Epithelial cell of esophagus (primary cell): ENCODE results near the gene ZNF236.
"Not testable (repeated sequence)": the region's sequence is repeated elsewhere in the genome, so short reads cannot be mapped to it uniquely, and the experiment has no call there.

ENCODE experiments used
- DNase-seq: peaks from one replicate; pipeline ENCODE4 v3.0.0; 2010; ENCODE audit warnings: low read depth
- H3K4me3 ChIP-seq: 2 replicates; pipeline ENCODE4 v1.5.1; 2011; ENCODE audit warnings: mild to moderate bottlenecking, low read length, control low read depth
- TF ChIP-seq, protein P1 (sequence below): IDR thresholded peaks from 2 replicates; pipeline ENCODE4 v1.5.1; 2011; ENCODE audit warnings: low read depth, mild to moderate bottlenecking, low read length, control low read depth, inconsistent platforms; ENCODE audit not compliant: insufficient read depth; ENCODE audit errors: missing control alignments

Gene ZNF236

DNA sequence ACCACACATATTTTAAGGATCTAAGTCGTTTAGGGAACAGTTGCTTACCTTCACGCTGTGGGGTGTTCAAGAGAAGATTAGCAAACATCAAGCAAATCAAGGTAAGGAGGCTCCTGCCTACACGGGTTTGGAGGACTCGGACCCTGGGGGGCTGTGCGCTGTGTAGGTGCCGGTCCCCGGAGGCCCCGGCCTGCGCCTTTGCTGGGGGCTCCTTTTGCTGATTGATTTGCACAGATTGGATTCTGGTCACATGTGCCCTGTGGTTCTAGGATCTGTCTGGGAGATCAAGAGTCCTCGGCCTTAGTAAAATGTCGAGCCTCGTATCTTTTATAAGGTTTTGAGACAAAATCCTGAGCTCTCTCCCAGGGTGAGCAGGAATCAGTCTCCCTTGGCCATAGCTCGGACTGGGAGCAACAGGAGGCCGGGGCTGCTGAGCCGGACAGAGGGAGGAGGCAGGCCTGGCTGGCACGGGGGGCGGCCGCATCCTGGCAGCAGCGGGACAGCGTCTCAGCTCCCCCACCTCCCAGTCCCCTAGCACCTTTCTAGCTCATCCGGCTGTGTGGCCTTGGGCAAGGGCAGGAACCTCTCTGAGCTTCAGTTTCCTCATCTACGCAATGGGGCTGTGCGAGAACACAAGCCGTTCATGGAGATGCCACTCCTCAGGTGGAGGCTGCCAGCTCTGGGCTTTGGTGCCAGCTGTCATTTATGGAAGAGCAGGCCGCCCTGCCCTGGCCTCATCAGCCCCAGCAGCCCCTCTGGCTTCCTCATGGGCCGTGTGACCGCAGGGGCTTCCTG is 163.0 kb downstream of the ZNF236 start:
- no peak overlapping the region for H3K4me3 ChIP-seq
- TF ChIP-seq, protein P1, sequence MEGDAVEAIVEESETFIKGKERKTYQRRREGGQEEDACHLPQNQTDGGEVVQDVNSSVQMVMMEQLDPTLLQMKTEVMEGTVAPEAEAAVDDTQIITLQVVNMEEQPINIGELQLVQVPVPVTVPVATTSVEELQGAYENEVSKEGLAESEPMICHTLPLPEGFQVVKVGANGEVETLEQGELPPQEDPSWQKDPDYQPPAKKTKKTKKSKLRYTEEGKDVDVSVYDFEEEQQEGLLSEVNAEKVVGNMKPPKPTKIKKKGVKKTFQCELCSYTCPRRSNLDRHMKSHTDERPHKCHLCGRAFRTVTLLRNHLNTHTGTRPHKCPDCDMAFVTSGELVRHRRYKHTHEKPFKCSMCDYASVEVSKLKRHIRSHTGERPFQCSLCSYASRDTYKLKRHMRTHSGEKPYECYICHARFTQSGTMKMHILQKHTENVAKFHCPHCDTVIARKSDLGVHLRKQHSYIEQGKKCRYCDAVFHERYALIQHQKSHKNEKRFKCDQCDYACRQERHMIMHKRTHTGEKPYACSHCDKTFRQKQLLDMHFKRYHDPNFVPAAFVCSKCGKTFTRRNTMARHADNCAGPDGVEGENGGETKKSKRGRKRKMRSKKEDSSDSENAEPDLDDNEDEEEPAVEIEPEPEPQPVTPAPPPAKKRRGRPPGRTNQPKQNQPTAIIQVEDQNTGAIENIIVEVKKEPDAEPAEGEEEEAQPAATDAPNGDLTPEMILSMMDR, result no peak
- no peak for DNase-seq

DNA sequence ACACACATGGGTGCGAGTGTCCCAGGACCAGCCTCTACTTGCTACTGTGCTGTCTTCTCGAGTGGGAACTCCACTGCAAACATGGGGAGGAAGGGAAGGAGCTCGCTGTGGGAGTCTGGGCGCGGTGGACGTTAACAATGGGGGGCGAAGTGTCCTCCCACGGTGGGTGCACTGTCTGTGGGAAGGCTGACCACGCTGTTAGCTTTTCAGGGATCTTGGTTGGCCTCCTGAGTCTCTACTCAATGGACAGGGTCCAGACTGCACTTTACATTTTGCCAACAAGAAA is 163.5 kb downstream of the ZNF236 start:
- no peak for DNase-seq
- TF ChIP-seq, protein P1, result no peak
- no peak overlapping the region for H3K4me3 ChIP-seq

DNA sequence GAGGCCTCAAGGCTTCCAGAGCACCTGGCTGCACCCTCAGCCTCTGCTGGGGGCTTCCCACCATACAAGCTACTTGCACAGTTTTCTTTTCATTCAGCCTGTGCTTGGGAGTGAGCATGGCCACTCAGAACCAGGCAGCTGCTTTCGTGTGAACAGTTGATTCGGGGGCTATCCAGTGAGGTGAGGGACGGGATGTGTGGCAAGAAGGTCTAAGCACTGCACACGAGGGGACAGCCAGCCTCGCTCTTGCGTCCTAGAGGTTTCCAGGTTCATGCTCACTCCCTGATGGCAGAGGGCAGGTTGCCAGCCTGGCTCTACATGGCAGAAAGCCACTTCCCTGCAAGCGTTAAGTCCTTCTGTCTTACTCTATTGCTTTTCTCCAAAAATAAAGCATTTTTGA is 164.0 kb downstream of the ZNF236 start:
- TF ChIP-seq, protein P1, result no peak
- no peak for DNase-seq
- no peak overlapping the region for H3K4me3 ChIP-seq

DNA sequence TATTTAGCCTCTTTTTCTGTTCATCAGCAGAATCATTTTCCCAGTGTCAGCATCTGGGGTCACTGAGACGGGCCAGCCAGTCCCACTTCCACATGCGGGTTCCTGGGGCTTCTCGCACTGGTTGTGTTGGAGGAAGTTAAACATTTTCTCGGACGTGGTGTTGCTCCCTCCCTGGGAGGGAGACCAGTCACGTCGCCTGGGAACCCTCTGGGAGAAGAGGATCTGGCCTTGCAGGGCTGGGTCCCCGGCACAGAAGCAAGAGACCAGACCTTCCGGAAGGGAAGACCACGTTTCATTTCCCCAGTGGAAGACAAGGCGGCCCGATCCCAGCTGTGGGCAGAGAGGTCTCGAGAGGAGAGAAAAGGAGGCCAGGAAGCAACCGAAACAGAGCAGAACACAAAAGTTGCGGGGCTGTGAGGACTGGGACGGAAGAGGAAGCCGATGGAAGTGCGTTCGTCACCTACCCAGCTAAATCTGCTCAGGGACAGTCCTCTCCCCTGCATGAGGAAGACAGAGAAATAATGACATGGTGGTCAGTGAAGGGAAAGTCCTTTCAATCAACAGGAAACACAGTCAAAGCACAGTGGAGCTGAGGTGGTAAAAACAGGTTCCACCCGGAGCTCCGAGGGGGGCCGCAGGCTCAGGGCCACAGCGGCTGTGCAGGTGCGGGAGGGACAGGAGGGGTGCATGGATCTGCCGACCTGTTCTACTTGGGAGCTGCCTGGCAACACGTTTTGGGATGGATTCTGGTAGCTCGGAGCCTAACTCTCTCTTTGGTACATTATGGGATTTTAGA is 165.9 kb downstream of the ZNF236 start:
- TF ChIP-seq, protein P1, result no peak
- H3K4me3 ChIP-seq, result no peak overlapping the region
- DNase-seq, result no peak

DNA sequence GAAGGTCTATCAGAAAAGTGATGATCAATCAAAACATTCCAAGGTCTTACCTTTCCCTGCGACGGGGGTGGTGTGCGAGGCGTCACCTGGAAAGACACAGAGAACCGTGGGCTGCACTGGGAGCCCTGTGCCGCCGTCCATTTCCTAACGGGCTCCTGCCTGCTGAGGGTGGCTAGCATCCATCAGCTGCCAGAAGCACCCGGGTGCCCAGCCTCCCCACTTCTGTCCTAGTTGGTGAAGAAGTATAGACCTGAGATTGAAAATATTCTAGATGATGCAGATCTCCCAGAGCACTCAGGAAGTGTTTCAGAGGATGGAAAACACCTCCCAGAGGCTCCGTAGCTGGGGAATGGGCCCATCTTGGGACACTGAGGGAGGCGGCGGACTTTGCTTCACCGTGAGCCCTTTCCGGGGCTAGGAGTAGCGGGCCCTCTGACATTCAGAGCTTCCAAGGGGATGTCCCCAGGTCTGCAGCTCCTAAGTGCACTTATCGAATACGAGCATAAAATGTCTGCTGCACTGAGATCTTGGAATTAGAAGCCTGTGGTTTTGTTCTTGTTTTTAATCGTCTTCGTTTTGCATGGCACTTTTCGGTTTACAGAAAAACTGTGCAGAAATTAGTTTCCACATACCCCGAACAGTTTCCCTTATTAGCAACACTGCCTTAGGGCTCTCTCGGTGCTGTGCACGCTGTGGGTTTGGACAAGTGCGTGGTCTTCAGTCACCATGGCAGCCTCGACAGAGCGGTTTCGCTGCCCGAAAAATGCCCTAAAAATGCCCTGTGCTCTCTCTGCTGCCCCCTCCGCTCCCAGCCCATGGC is 166.7 kb downstream of the ZNF236 start:
- no peak for DNase-seq
- H3K4me3 ChIP-seq, result no peak overlapping the region
- TF ChIP-seq, protein P1, result no peak

DNA sequence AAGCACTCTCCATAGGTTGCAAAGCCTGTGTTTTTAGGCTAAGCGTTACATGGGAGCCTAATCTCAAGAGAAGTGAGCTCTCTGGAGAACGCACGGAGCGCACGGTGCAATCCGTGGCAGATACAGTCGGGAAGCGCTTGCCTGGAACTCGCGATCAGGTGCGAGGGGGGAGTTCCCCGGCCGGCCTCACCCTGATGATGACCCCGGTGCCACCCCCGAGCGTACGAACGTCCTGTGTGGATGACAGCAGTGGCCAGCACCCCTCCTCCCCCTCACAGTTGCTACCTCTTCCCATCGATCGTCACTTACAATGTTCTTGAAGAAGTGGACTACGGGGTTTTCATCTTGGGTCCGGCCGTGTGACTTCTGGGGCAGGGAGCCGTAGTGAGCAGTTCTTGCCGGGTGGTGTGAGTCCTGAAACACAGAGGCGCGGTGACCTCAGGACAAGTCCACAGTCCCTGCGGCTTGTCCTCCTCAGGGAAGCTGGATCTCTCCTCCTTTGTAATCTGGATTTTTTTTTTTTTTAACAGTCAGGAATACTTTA is 167.4 kb downstream of the ZNF236 start:
- no peak for DNase-seq
- TF ChIP-seq, protein P1, result no peak
- no peak overlapping the region for H3K4me3 ChIP-seq

DNA sequence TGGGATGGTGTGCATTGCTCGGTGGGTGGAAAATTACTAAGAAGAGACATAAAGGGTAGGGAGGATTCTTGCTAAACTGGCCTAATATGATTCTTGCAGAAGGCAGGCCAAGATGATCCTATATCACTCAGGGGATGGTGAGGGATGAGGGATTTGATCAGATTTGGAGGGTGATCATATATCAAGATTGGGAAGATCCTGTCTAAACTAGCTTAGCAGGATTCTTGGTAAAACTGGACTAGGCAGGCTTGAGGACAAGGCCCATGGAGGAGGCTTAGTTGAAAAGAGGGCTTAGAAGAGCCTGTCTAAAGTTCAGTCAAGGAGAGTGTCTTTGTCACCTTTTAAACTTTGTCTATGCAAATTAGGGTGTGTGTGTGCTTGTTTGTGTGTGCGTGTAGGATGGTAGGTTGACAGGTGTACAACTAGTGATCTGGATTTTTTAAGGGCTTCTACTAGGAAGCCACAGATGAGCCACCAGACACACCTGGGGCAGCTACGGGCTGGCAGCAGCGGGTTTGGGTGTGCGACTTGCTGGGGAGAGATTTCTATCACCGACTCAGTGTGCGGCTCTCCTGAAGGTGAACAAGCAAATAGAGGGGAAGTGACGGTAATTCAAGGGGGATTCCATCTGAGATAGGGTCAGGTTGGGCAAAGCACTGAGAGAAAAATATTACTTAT is 168.1 kb downstream of the ZNF236 start:
- not testable (repeated sequence) for H3K4me3 ChIP-seq, DNase-seq
